ENCODE data around the gene S100A14. TPM values are rescaled to one million over a fixed set of nuclear protein-coding genes. Genes with fewer than 3 reads are reported as not detected.

Gene S100A14
- total RNA-seq, 1 donor from 2014 or later, result 43.8 TPM

DNA sequence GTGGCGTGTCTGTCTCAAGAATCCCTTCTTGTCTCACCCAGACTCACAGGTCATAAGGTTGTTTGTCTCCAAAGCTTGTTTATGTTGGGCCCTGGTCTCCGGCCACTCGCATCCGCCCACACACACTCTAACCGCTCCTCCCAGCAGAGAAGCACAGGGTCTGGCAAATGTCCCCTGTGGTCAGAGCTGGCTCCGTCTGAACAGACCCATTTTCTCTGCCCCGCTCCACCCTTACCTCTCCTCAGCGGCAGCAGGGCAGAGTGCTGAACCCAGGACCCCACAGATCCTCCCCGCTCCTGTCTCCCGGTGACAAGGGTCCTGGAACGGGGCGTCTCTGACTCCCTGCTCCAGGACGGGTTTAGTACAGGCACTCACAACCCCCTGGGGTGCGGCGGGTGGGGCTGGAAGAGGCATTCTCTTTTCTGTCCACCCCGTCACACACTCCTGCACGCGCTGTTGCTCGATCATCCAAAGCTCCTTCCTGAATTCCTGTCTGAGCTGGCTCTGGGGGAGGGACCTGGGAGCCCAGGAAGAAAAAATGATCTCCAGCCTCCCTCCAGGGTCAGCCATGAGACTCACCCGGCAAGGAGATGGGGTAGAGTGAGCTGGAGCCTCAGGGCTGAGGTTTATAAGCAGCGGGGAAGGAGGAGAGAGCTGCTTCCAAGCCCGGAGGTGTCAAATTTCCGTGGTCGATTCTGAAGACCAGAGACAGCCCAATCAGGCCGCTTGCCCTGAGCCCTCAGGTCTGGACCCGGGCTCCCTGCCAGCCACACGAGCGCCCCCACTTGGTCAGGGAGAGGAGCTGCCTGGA lies 11.0 kb upstream of the S100A14 start, which contains the start of gene S100A13:
Gene S100A13 (minus strand): TSS at position 602 of the 811 bp plus-strand sequence. CDS start 1,033 bp downstream, outside the sequence.
- H3K4me3 ChIP-seq (ENCODE audit: low read depth, low read length), result peak within 1 kb of the TSS; percentile 87
- peak; percentile 83 for DNase-seq (ENCODE audit: low read depth)
- TF ChIP-seq, protein P1, sequence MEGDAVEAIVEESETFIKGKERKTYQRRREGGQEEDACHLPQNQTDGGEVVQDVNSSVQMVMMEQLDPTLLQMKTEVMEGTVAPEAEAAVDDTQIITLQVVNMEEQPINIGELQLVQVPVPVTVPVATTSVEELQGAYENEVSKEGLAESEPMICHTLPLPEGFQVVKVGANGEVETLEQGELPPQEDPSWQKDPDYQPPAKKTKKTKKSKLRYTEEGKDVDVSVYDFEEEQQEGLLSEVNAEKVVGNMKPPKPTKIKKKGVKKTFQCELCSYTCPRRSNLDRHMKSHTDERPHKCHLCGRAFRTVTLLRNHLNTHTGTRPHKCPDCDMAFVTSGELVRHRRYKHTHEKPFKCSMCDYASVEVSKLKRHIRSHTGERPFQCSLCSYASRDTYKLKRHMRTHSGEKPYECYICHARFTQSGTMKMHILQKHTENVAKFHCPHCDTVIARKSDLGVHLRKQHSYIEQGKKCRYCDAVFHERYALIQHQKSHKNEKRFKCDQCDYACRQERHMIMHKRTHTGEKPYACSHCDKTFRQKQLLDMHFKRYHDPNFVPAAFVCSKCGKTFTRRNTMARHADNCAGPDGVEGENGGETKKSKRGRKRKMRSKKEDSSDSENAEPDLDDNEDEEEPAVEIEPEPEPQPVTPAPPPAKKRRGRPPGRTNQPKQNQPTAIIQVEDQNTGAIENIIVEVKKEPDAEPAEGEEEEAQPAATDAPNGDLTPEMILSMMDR (conservative IDR thresholded peaks at IDR 0.05; ENCODE audit: low read depth, low read length), result peak; percentile 84

DNA sequence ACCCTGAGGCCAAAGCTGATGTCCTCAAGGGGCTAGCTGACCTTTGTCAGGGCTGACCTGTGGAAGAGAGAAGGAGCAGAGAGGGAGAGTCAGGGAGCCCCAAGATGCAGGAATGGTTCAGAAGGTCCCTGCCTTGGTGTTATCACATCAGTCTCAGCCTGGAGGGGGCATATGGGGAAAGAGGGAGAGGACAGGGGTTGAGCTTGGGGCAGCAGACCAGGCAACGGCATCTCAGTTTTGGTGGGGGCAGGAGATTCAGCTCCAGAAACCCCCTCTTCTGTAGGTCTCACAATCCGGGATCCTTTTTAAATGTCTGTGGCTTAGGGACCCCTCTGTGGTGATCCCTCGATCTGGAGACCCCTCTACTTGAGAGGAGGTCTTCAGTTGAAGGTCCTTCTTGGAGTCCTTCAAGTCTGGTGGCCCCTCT lies 10.4 kb upstream of the S100A14 start:
- TF ChIP-seq, protein P1 (conservative IDR thresholded peaks at IDR 0.05; ENCODE audit: low read depth, low read length), result no peak
- peak overlapping the region; percentile 87 for H3K4me3 ChIP-seq (ENCODE audit: low read depth, low read length)

DNA sequence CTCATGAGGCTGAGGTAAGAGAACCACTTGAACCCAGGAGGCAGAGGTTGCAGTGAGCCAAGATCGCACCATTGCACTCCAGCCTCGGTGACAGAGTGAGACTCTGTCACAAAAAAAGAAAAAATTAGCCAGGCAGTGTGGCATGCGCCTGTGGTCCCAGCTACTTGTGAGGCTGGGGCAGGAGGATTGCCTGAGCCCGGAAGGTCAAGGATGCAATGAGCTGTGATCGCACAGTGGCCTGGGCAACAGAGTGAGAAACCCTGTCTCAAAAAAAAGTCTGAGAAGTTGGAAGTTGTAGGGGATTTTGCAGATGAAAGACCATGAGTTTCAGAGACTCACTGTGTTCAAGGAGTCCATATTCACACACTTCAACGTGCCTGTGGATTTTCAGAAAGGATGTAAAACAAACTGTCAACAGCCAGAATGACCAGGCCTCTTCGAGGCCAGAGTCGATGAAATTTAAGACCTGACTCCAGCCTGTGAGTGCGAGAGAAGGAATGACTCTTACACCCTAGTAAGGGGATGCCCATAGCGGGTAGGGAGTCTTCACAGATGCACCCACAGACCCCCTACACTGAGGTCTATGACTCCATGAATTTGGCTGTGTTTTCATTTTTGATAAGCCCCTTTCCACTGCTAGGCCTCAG lies 9.0 kb upstream of the S100A14 start:
- peak overlapping the region; percentile 87 for H3K4me3 ChIP-seq (ENCODE audit: low read depth, low read length)
- TF ChIP-seq, protein P1 (conservative IDR thresholded peaks at IDR 0.05; ENCODE audit: low read depth, low read length), result no peak
- DNase-seq (ENCODE audit: low read depth), result no peak

More for the DNA sequence above, 10.4 kb upstream of the S100A14 start:
- no peak for DNase-seq (ENCODE audit: low read depth)

DNA sequence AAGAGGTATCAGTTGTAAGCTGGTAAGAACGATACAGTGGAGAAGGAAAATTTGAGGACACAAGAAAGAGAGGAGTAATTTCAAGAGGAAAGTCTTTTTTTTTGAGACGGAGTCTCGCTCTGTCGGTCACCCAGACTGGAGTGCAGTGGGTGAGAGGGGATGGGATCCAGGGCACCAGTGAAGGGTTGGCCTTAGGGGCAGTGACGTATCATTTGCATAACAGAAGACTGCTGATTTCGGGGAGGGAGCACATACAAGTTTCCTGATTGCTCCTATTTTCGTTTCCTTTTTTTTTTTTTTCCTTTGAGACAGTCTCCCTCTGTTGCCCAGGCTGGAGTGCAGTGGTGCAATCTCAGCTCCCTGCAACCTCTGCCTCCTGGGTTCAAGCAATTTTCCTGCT lies 7.0 kb upstream of the S100A14 start:
- no peak for DNase-seq (ENCODE audit: low read depth)
- TF ChIP-seq, protein P1 (conservative IDR thresholded peaks at IDR 0.05; ENCODE audit: low read depth, low read length), result no peak
- H3K4me3 ChIP-seq (ENCODE audit: low read depth, low read length), result no peak overlapping the region

DNA sequence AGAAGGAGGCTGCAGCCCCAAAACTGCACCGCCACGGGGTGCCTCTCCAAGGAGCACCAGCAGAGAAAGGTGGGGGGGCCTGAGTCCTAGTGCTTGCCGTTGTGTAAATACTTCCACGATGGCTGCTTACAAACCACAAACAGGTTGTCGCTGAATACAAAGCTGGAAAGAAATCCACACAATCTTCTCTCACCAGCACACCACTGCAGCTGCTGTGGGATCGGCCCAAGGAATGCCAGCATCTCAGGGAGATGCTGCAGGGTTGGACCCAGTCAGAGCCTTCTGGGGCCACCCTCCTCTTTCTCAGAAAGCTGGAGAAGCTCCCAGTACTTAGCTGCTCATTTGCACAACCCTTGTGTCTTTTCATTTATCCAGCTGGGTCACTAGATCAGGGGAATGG lies 3.0 kb upstream of the S100A14 start:
- DNase-seq (ENCODE audit: low read depth), result no peak
- TF ChIP-seq, protein P1 (conservative IDR thresholded peaks at IDR 0.05; ENCODE audit: low read depth, low read length), result no peak
- no peak overlapping the region for H3K4me3 ChIP-seq (ENCODE audit: low read depth, low read length)

DNA sequence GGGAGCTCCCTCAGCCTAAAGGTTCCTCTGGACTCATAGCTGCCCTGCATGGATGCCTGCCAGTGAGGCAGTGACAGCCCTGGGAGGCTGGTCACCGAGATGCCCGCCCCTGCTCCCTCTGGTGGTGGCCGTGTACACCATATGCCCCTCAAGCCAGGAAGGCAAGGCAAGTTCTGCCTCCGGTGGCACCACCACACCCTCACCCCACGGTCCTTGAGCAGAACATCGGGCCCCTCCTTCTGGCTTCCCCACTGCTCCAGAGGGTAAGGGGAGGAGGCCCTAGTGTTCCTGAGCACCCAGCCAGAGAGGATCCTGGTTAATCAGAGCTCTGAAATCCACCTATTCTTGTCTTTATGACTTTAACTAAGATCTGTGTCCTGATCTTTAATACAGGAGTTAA lies 1.5 kb upstream of the S100A14 start:
- H3K4me3 ChIP-seq (ENCODE audit: low read depth, low read length), result no peak overlapping the region
- no peak for DNase-seq (ENCODE audit: low read depth)
- TF ChIP-seq, protein P1 (conservative IDR thresholded peaks at IDR 0.05; ENCODE audit: low read depth, low read length), result peak; percentile 85

All from epithelial cell of proximal tubule (primary cell).